Caco-2 (cell line): ENCODE measurements around the gene CAPN2. TPM values are rescaled to one million over a fixed set of nuclear protein-coding genes. Genes with fewer than 3 reads are reported as not detected.

Experiments
- BruUV-seq: library from RNA; stranded (reverse); fragments of 400-500 nt; replicated peaks from 2 replicates; lab custom pipeline; 2021; lab: Mats Ljungman, UMichigan
- CTCF ChIA-PET: fragments of 300-600 bp; sonication (Branson Sonifier 250); formaldehyde crosslinking; loops from one replicate; lab custom pipeline; 2022; ENCODE audit warnings: antibody characterized with exemption; lab: Charles Lee
- POLR2A ChIA-PET: fragments of 300-600 bp; sonication (Branson Sonifier 250); formaldehyde crosslinking; loops from one replicate; lab custom pipeline; 2022; ENCODE audit warnings: antibody characterized with exemption; lab: Charles Lee
- DNase-seq, 2 experiments: peaks; one replicate each; pipeline versions ENCODE4 v3.0.0 to v3.0.0-alpha.2; 2020 to 2022
- H3K27me3 ChIP-seq: replicated peaks from 2 replicates; pipeline ENCODE4 v1.6.0; 2011; ENCODE audit warnings: low read length; ENCODE audit not compliant: control insufficient read depth, insufficient read depth
- H3K36me3 ChIP-seq: 2 replicates; pipeline ENCODE4 v1.5.1; 2011; ENCODE audit warnings: low read length; ENCODE audit not compliant: control insufficient read depth, insufficient read depth
- H3K4me1 ChIP-seq: fragments of 250-450 bp; sonication (Bioruptor Pico); 2 replicates; pipeline ENCODE4 v1.5.1; 2020; ENCODE audit warnings: mild to moderate bottlenecking
- H3K4me3 ChIP-seq: 2 replicates; pipeline ENCODE4 v1.5.1; 2011; ENCODE audit warnings: low read depth, mild to moderate bottlenecking, control low read depth, low read length
- H3K9me3 ChIP-seq: fragments of 250-450 bp; sonication (Bioruptor Pico); 2 replicates; pipeline ENCODE4 v1.5.1; 2020; ENCODE audit warnings: mild to moderate bottlenecking, moderate library complexity
- H3K27ac Mint-ChIP-seq: one replicate; pipeline ENCODE4 v1.8.0; 2022; ENCODE audit warnings: mixed read lengths; ENCODE audit not compliant: unreplicated experiment
- H3K27me3 Mint-ChIP-seq: one replicate; pipeline ENCODE4 v1.8.0; 2022; ENCODE audit warnings: mixed read lengths; ENCODE audit not compliant: insufficient read depth, unreplicated experiment
- H3K36me3 Mint-ChIP-seq: one replicate; pipeline ENCODE4 v1.8.0; 2022; ENCODE audit warnings: mild to moderate bottlenecking, mixed read lengths; ENCODE audit not compliant: insufficient read depth, unreplicated experiment
- H3K4me1 Mint-ChIP-seq: one replicate; pipeline ENCODE4 v1.8.0; 2022; ENCODE audit warnings: low read depth, mixed read lengths; ENCODE audit not compliant: unreplicated experiment
- H3K4me3 Mint-ChIP-seq: one replicate; pipeline ENCODE4 v1.8.0; 2022; ENCODE audit warnings: mild to moderate bottlenecking, moderate library complexity, mixed read lengths; ENCODE audit not compliant: unreplicated experiment
- H3K9me3 Mint-ChIP-seq: one replicate; pipeline ENCODE4 v1.8.0; 2022; ENCODE audit warnings: mixed read lengths; ENCODE audit not compliant: unreplicated experiment
- intact Hi-C: fragments of 100-400 bp; cut with micrococcal nuclease; formaldehyde crosslinking; loops from one replicate; pipeline ENCODE4 v1.10.0; 2022; ENCODE audit not compliant: unreplicated experiment
- total RNA-seq: library from RNA; stranded (reverse); gene quantifications from 2 replicates; pipeline ENCODE4 v1.2.3, GENCODE V29; 2022
- TF ChIP-seq, protein P1 (sequence below), 2 experiments: fragments of 200-600 bp in 1 of 2; IDR thresholded peaks; 1 replicate in 1 of 2; 2 replicates in 1 of 2; pipeline versions ENCODE4 v1.5.1 to v1.8.0; 2011 to 2022; ENCODE audit warnings: antibody characterized with exemption in 1 of 2, control low read depth in 1 of 2, inconsistent platforms in 1 of 2, low read depth in 1 of 2, low read length in 1 of 2, mild to moderate bottlenecking in 1 of 2, moderate library complexity in 1 of 2; ENCODE audit not compliant: insufficient read depth in 1 of 2, severe bottlenecking in 1 of 2, unreplicated experiment in 1 of 2

Gene CAPN2
- total RNA-seq, 1 experiment from 2014 or later: 157 TPM

DNA sequence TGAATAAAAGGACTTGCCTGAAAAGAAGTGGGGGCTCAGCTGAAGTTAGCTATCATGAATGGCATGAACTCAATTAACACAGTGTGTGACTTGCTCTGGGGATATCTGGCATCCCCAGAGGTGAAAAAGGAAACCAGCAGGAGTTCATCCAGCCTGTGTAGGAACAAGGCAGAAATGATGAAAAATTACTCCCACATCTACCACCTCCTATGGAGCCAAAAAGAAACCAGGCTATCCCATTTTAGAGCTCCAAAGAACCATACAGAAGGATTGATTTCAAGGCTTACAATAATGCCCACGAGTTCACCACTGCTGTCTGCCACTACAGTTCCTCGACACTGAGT is 108.1 kb downstream of the CAPN2 start:
- Mint-ChIP-seq H3K27me3 (no peaks in the 10 kb centered on the region), H3K4me3 (no peak overlapping the region), H3K36me3 (peaks cover 33% of the 10 kb centered on the region), H3K4me1 (peaks cover 49% of the 10 kb centered on the region), H3K9me3 (no peaks in the 10 kb centered on the region), H3K27ac (peak overlapping the region; percentile 93)
- TF ChIP-seq, protein P1, sequence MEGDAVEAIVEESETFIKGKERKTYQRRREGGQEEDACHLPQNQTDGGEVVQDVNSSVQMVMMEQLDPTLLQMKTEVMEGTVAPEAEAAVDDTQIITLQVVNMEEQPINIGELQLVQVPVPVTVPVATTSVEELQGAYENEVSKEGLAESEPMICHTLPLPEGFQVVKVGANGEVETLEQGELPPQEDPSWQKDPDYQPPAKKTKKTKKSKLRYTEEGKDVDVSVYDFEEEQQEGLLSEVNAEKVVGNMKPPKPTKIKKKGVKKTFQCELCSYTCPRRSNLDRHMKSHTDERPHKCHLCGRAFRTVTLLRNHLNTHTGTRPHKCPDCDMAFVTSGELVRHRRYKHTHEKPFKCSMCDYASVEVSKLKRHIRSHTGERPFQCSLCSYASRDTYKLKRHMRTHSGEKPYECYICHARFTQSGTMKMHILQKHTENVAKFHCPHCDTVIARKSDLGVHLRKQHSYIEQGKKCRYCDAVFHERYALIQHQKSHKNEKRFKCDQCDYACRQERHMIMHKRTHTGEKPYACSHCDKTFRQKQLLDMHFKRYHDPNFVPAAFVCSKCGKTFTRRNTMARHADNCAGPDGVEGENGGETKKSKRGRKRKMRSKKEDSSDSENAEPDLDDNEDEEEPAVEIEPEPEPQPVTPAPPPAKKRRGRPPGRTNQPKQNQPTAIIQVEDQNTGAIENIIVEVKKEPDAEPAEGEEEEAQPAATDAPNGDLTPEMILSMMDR (IDR thresholded peaks at IDR 0.05; ENCODE audit: insufficient read depth in 1 of 2, low read depth in 1 of 2, low read length in 1 of 2, severe bottlenecking in 1 of 2, unreplicated experiment in 1 of 2): no peak
- no TSS peak for BruUV-seq
- DNase-seq: no peak
- Histone ChIP-seq H3K4me1 (peaks cover 46% of the 10 kb centered on the region), H3K27me3 (no peaks in the 10 kb centered on the region), H3K4me3 (no peak overlapping the region), H3K9me3 (no peaks in the 10 kb centered on the region), H3K36me3 (no peaks in the 10 kb centered on the region)
- ChIA-PET POLR2A (interaction anchor here (0.5 kb wide), 1 partner anchor 21 kb away, joined by 6 read pairs; no protein-coding TSS in a partner anchor), CTCF (interaction anchor here (1.2 to 1.3 kb wide), 3 partner anchors 18 to 172 kb away, joined by 3 to 4 read pairs (median 3); partner anchors contain the start of gene TP53BP2)
- intact Hi-C loops: no loop called here

DNA sequence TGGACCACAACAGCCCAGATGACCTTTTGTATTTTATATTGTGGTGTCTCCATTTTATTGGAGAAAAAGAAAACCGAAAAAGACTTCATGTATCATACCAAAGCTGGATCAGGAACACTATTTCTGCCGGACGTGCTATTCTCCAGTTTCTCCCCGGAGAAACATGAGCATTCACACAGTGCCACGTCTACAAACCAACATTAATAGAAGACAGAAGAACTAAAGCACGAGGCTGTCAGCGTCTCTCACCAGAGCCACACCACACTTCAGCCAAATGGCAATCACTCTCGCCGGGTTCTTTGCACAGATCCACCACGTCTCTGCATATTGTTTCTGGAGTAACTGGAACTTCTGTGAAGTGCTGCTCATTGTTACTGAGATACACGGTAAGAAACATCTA is 108.6 kb downstream of the CAPN2 start:
- TF ChIP-seq, protein P1 (IDR thresholded peaks at IDR 0.05; ENCODE audit: insufficient read depth in 1 of 2, low read depth in 1 of 2, low read length in 1 of 2, severe bottlenecking in 1 of 2, unreplicated experiment in 1 of 2): no peak
- intact Hi-C loops: no loop called here
- Histone ChIP-seq H3K27me3 (no peaks in the 10 kb centered on the region), H3K4me3 (no peak overlapping the region), H3K9me3 (no peaks in the 10 kb centered on the region), H3K36me3 (no peaks in the 10 kb centered on the region), H3K4me1 (peaks cover 41% of the 10 kb centered on the region)
- ChIA-PET POLR2A (no interaction called here), CTCF (no interaction called here)
- H3K27me3 Mint-ChIP-seq: no peaks in the 10 kb centered on the region
- H3K4me1 Mint-ChIP-seq: peaks cover 48% of the 10 kb centered on the region
- no peak overlapping the region for H3K4me3 Mint-ChIP-seq
- no peak for DNase-seq
- H3K36me3 Mint-ChIP-seq: peaks cover 33% of the 10 kb centered on the region
- H3K9me3 Mint-ChIP-seq: no peaks in the 10 kb centered on the region
- peak overlapping the region; percentile 93 for H3K27ac Mint-ChIP-seq
- no TSS peak for BruUV-seq

DNA sequence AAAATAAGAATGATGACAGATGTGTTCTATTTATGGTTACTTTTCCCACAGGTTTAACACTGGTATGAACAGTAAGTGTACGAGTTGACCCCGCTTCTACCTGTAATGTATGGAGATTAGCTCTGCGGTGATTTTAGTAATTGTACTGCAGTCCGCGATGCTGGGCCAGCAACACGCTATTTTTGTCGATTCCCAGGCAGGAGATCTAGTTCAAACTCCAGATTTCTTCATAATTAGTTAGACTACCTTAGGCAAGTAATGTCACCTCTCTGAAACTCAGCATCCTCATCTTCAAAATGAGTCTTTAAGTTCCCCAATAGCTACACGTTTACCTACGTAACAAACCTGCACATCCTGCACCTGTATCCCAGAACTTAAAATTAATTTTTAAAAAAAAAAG is 111.9 kb downstream of the CAPN2 start:
- TF ChIP-seq, protein P1 (IDR thresholded peaks at IDR 0.05; ENCODE audit: insufficient read depth in 1 of 2, low read depth in 1 of 2, low read length in 1 of 2, severe bottlenecking in 1 of 2, unreplicated experiment in 1 of 2): no peak
- BruUV-seq: no TSS peak
- H3K9me3 ChIP-seq: no peaks in the 10 kb centered on the region
- peaks cover 34% of the 10 kb centered on the region for H3K4me1 ChIP-seq
- H3K27ac Mint-ChIP-seq: peak overlapping the region; percentile 5
- H3K36me3 ChIP-seq: no peaks in the 10 kb centered on the region
- ChIA-PET POLR2A (no interaction called here), CTCF (no interaction called here)
- H3K27me3 ChIP-seq: no peaks in the 10 kb centered on the region
- H3K4me3 Mint-ChIP-seq: no peak overlapping the region
- peaks cover 24% of the 10 kb centered on the region for H3K36me3 Mint-ChIP-seq
- DNase-seq: no peak
- H3K27me3 Mint-ChIP-seq: no peaks in the 10 kb centered on the region
- H3K4me1 Mint-ChIP-seq: peaks cover 53% of the 10 kb centered on the region
- no peak overlapping the region for H3K4me3 ChIP-seq
- intact Hi-C loops: no loop called here
- H3K9me3 Mint-ChIP-seq: no peaks in the 10 kb centered on the region
